Measurements from ENCODE around the gene MDM2.

DNA sequence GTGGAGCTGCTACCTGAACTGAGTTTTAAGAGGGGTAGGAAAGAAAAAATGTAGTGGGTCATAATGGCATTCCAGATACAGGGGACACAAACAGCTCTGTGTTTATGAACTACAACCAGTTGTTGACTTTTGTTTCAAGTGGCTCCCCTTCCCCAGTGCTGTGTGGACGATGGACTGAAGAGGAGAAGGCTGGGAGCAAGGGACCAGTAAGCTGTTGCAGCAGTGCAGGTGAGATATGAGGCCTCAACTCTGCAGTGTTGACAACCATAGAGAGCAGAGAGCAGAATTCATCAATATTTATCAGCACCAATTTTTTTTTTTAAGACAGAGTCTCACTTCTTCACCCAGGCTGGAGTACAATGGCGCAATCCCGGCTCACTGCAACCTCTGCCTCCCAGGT lies 46.6 kb downstream of the MDM2 start:
- TF ChIP-seq, protein P1, sequence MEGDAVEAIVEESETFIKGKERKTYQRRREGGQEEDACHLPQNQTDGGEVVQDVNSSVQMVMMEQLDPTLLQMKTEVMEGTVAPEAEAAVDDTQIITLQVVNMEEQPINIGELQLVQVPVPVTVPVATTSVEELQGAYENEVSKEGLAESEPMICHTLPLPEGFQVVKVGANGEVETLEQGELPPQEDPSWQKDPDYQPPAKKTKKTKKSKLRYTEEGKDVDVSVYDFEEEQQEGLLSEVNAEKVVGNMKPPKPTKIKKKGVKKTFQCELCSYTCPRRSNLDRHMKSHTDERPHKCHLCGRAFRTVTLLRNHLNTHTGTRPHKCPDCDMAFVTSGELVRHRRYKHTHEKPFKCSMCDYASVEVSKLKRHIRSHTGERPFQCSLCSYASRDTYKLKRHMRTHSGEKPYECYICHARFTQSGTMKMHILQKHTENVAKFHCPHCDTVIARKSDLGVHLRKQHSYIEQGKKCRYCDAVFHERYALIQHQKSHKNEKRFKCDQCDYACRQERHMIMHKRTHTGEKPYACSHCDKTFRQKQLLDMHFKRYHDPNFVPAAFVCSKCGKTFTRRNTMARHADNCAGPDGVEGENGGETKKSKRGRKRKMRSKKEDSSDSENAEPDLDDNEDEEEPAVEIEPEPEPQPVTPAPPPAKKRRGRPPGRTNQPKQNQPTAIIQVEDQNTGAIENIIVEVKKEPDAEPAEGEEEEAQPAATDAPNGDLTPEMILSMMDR (conservative IDR thresholded peaks at IDR 0.05 in 1 of 2, IDR thresholded peaks at IDR 0.05 in 1 of 2; ENCODE audit: low read depth in 1 of 2, low read length in 2 of 2) = no peak
- TF ChIP-seq EZH2 (IDR thresholded peaks at IDR 0.05; ENCODE audit: low read length, missing control alignments) = no peak
